Measurements from ENCODE around the gene FBXL16.
A peak's percentile ranks its signal among the peaks of the same experiment; 100 is the strongest.

- peak; percentile 52 for TF ChIP-seq CTCF (IDR thresholded peaks at IDR 0.05; ENCODE audit: low read depth, low read length, poor library complexity, severe bottlenecking)
- no peak for TF ChIP-seq EZH2phosphoT487 (IDR thresholded peaks at IDR 0.05; ENCODE audit: borderline replicate concordance, low read length)
Measured at GRCh38 chr16:743794-744500, 38.3 kb upstream of the FBXL16 start.
